Naive thymus-derived CD4-positive, alpha-beta T cell (primary cell): ENCODE data around the gene TPP2. TPM values are rescaled to one million over a fixed set of nuclear protein-coding genes. Genes with fewer than 3 reads are reported as not detected.
A peak's percentile ranks its signal among the peaks of the same experiment; 100 is the strongest.

Source experiments
- ATAC-seq: fragments of 150-1000 bp; cut with Tn5 transposase; 2 replicates; pipeline ENCODE4 v1.10.0; 2021; ENCODE audit warnings: mild to moderate bottlenecking, moderate library complexity
- CTCF ChIA-PET: fragments of 350-600 bp; sonication (Branson Sonifier 250); formaldehyde crosslinking; loops from one replicate; lab custom pipeline; 2021; ENCODE audit warnings: antibody characterized with exemption; lab: Charles Lee
- POLR2A ChIA-PET: fragments of 350-600 bp; sonication (Branson Sonifier 250); formaldehyde crosslinking; loops from one replicate; lab custom pipeline; 2021; ENCODE audit warnings: antibody characterized with exemption, inconsistent platforms; lab: Charles Lee
- DNase-seq, 9 donors: peaks; one replicate each; pipeline versions ENCODE4 v3.0.0 to v3.0.0-alpha.2; 2020 to 2022; ENCODE audit warnings: mixed read lengths in 1 of 9
- H3K27ac ChIP-seq: one replicate; pipeline ENCODE4 v1.7.0; 2013; ENCODE audit warnings: mild to moderate bottlenecking, low read depth, low read length, moderate library complexity
- H3K27me3 ChIP-seq, 2 donors: one replicate each; pipeline ENCODE4 v1.7.0; 2013; ENCODE audit warnings: low read length in 2 of 2, mild to moderate bottlenecking in 2 of 2, moderate library complexity in 2 of 2; ENCODE audit not compliant: control insufficient read depth in 2 of 2, insufficient read depth in 2 of 2
- H3K36me3 ChIP-seq, 3 experiments: 1 replicate in 2 of 3; 2 replicates in 1 of 3; pipeline ENCODE4 v1.7.0; 2013; ENCODE audit warnings: low read length in 3 of 3, mild to moderate bottlenecking in 3 of 3, moderate library complexity in 1 of 3; ENCODE audit not compliant: insufficient read depth in 3 of 3, control insufficient read depth in 2 of 3
- H3K4me1 ChIP-seq, 2 donors: one replicate each; pipeline ENCODE4 v1.7.0; 2013; ENCODE audit warnings: low read length in 2 of 2, mild to moderate bottlenecking in 2 of 2, moderate library complexity in 1 of 2; ENCODE audit not compliant: control insufficient read depth in 2 of 2, insufficient read depth in 2 of 2
- H3K4me3 ChIP-seq: 2 replicates; pipeline ENCODE4 v1.7.0; 2013; ENCODE audit warnings: mild to moderate bottlenecking, low read length
- H3K9me3 ChIP-seq, 3 experiments: 1 replicate in 2 of 3; 2 replicates in 1 of 3; pipeline ENCODE4 v1.7.0; 2013; ENCODE audit warnings: low read length in 3 of 3; ENCODE audit not compliant: control insufficient read depth in 2 of 3
- H3K27ac Mint-ChIP-seq, 9 donors: one replicate each; pipeline ENCODE4 v1.8.0; 2020 to 2022; ENCODE audit warnings: mixed read lengths in 9 of 9, mild to moderate bottlenecking in 8 of 9, moderate library complexity in 5 of 9, inconsistent platforms in 2 of 9
- H3K27me3 Mint-ChIP-seq, 5 donors: one replicate each; pipeline ENCODE4 v1.8.0; 2021 to 2022; ENCODE audit warnings: mixed read lengths in 5 of 5, mild to moderate bottlenecking in 1 of 5
- H3K36me3 Mint-ChIP-seq, 5 donors: one replicate each; pipeline ENCODE4 v1.8.0; 2020 to 2022; ENCODE audit warnings: mixed read lengths in 5 of 5, mild to moderate bottlenecking in 3 of 5, inconsistent platforms in 1 of 5
- H3K4me1 Mint-ChIP-seq, 7 donors: one replicate each; pipeline ENCODE4 v1.8.0; 2020 to 2022; ENCODE audit warnings: mixed read lengths in 7 of 7, mild to moderate bottlenecking in 3 of 7, inconsistent platforms in 1 of 7
- H3K4me3 Mint-ChIP-seq, 10 donors: one replicate each; pipeline ENCODE4 v1.8.0; 2020 to 2022; ENCODE audit warnings: mild to moderate bottlenecking in 10 of 10, mixed read lengths in 10 of 10, moderate library complexity in 6 of 10, inconsistent platforms in 2 of 10
- H3K9me3 Mint-ChIP-seq, 11 donors: one replicate each; pipeline ENCODE4 v1.8.0; 2020 to 2022; ENCODE audit warnings: mixed read lengths in 11 of 11, mild to moderate bottlenecking in 4 of 11, inconsistent platforms in 1 of 11, moderate library complexity in 1 of 11
- intact Hi-C, 2 donors: fragments of 100-400 bp; cut with micrococcal nuclease; formaldehyde crosslinking; loops; one replicate each; pipeline ENCODE4 v1.15.1; 2023
- polyA plus RNA-seq, 2 donors: library from polyadenylated mRNA; unstranded; fragments of 300-500 nt; fragmentation: Illumina TruSeq; gene quantifications; one replicate each; pipeline ENCODE4 v1.2.3, GENCODE V29; 2021
- total RNA-seq, 6 experiments: library from RNA in 5 of 6; stranded (reverse) in 5 of 6; gene quantifications; 1 replicate in 5 of 6; 2 replicates in 1 of 6; pipeline ENCODE4 v1.2.3 and lab custom pipeline; 2021 to 2026

Gene TPP2
- total and polyA plus RNA-seq, 7 experiments from 2014 or later = 49.4 to 158 (median 112) TPM

- Mint-ChIP-seq H3K27ac (no peak overlapping the region), H3K27me3 (peaks cover 14 to 41% (median 29%) of the 10 kb centered on the region in 5 donors), H3K36me3 (peaks cover 0 to 5% (median 0%) of the 10 kb centered on the region in 5 donors), H3K4me3 (no peak overlapping the region), H3K9me3 (peaks cover 0 to 3% (median 1%) of the 10 kb centered on the region in 11 donors), H3K4me1 (peaks cover 0 to 5% (median 2%) of the 10 kb centered on the region in 7 donors)
- no peaks in the 10 kb centered on the region for H3K4me1 ChIP-seq
- ATAC-seq (no peak), DNase-seq (no peak)
- H3K36me3 ChIP-seq = no peaks in the 10 kb centered on the region
- CTCF ChIA-PET = no interaction called here
- intact Hi-C loops = no loop called here
- H3K27ac ChIP-seq = no peak overlapping the region
- POLR2A ChIA-PET = no interaction called here
- H3K27me3 ChIP-seq = no peaks in the 10 kb centered on the region
- H3K4me3 ChIP-seq = no peak overlapping the region
- H3K9me3 ChIP-seq = no peaks in the 10 kb centered on the region
Measured at GRCh38 chr13:102693250-102693649, 96.5 kb downstream of the TPP2 start.

GRCh38 chr13:102693776-102694175 lies 97.0 kb downstream of the TPP2 start:
- Histone ChIP-seq H3K36me3 (no peaks in the 10 kb centered on the region), H3K9me3 (no peaks in the 10 kb centered on the region), H3K27ac (no peak overlapping the region), H3K27me3 (no peaks in the 10 kb centered on the region), H3K4me1 (no peaks in the 10 kb centered on the region), H3K4me3 (no peak overlapping the region)
- Mint-ChIP-seq H3K4me3 (no peak overlapping the region), H3K4me1 (peaks cover 0 to 3% (median 0%) of the 10 kb centered on the region in 7 donors), H3K27me3 (peaks cover 14 to 41% (median 32%) of the 10 kb centered on the region in 5 donors), H3K36me3 (peaks cover 0 to 5% (median 0%) of the 10 kb centered on the region in 5 donors), H3K9me3 (peaks cover 2 to 9% (median 5%) of the 10 kb centered on the region in 11 donors), H3K27ac (no peak overlapping the region)
- intact Hi-C loops = no loop called here
- ChIA-PET CTCF (no interaction called here), POLR2A (no interaction called here)
- ATAC-seq (no peak), DNase-seq (no peak)

GRCh38 chr13:102694937-102695336 lies 98.2 kb downstream of the TPP2 start, which contains the start of gene METTL21C:
Gene METTL21C (minus strand): TSS chr13:102695044. CDS start chr13:102694498, 546 bp downstream.
- H3K4me1 Mint-ChIP-seq = peaks cover 0 to 1% (median 0%) of the 10 kb centered on the region in 7 donors
- Histone ChIP-seq H3K4me3 (no peak within 1 kb of the TSS), H3K36me3 (no peaks in the 10 kb centered on the region), H3K27ac (no peak within 1 kb of the TSS), H3K4me1 (no peaks in the 10 kb centered on the region), H3K9me3 (no peaks in the 10 kb centered on the region), H3K27me3 (no peaks in the 10 kb centered on the region)
- ATAC-seq = no peak
- peaks cover 14 to 41% (median 32%) of the 10 kb centered on the region in 5 donors for H3K27me3 Mint-ChIP-seq
- intact Hi-C loops = no loop called here
- no peak within 1 kb of the TSS for H3K4me3 Mint-ChIP-seq
- ChIA-PET CTCF (no interaction called here), POLR2A (no interaction called here)
- peaks cover 2 to 15% (median 7%) of the 10 kb centered on the region in 11 donors for H3K9me3 Mint-ChIP-seq
- peaks cover 0 to 5% (median 0%) of the 10 kb centered on the region in 5 donors for H3K36me3 Mint-ChIP-seq
- no peak for DNase-seq
- H3K27ac Mint-ChIP-seq = no peak within 1 kb of the TSS

GRCh38 chr13:102696465-102696864 lies 99.7 kb downstream of the TPP2 start:
- no peak for DNase-seq
- Mint-ChIP-seq H3K27me3 (peaks cover 14 to 41% (median 32%) of the 10 kb centered on the region in 5 donors), H3K4me3 (no peak overlapping the region), H3K27ac (no peak overlapping the region), H3K36me3 (peaks cover 0 to 5% (median 0%) of the 10 kb centered on the region in 5 donors), H3K9me3 (peaks cover 2 to 15% (median 7%) of the 10 kb centered on the region in 11 donors), H3K4me1 (peaks cover 0 to 1% (median 0%) of the 10 kb centered on the region in 7 donors)
- Histone ChIP-seq H3K27ac (no peak overlapping the region), H3K9me3 (no peaks in the 10 kb centered on the region), H3K36me3 (no peaks in the 10 kb centered on the region), H3K4me1 (no peaks in the 10 kb centered on the region), H3K4me3 (no peak overlapping the region), H3K27me3 (no peaks in the 10 kb centered on the region)
- ChIA-PET CTCF (no interaction called here), POLR2A (no interaction called here)
- intact Hi-C loops = no loop called here
- ATAC-seq = no peak

GRCh38 chr13:102697264-102697663 lies 100.5 kb downstream of the TPP2 start:
- H3K9me3 ChIP-seq = no peaks in the 10 kb centered on the region
- H3K27ac ChIP-seq = no peak overlapping the region
- H3K27me3 ChIP-seq = no peaks in the 10 kb centered on the region
- H3K4me3 ChIP-seq = no peak overlapping the region
- H3K4me3 Mint-ChIP-seq = peak overlapping the region in 1 of 10 donors; percentile 31
- no peaks in the 10 kb centered on the region for H3K36me3 ChIP-seq
- H3K36me3 Mint-ChIP-seq = peaks cover 0 to 5% (median 0%) of the 10 kb centered on the region in 5 donors
- no peak for ATAC-seq
- no peaks in the 10 kb centered on the region for H3K4me1 ChIP-seq
- DNase-seq = no peak
- peaks cover 2 to 15% (median 7%) of the 10 kb centered on the region in 11 donors for H3K9me3 Mint-ChIP-seq
- peaks cover 0 to 1% (median 0%) of the 10 kb centered on the region in 7 donors for H3K4me1 Mint-ChIP-seq
- H3K27me3 Mint-ChIP-seq = peaks cover 14 to 35% (median 30%) of the 10 kb centered on the region in 5 donors
- ChIA-PET POLR2A (no interaction called here), CTCF (no interaction called here)
- H3K27ac Mint-ChIP-seq = peak overlapping the region in 1 of 9 donors; percentile 7
- intact Hi-C loops = no loop called here

GRCh38 chr13:102697929-102698648 lies 101.3 kb downstream of the TPP2 start:
- intact Hi-C loops = no loop called here
- H3K36me3 ChIP-seq = no peaks in the 10 kb centered on the region
- no peaks in the 10 kb centered on the region for H3K9me3 ChIP-seq
- Mint-ChIP-seq H3K9me3 (peaks cover 2 to 15% (median 7%) of the 10 kb centered on the region in 11 donors), H3K36me3 (peaks cover 0 to 5% (median 0%) of the 10 kb centered on the region in 5 donors), H3K27ac (no peak overlapping the region), H3K4me3 (no peak overlapping the region), H3K4me1 (peaks cover 0 to 1% (median 0%) of the 10 kb centered on the region in 7 donors), H3K27me3 (peaks cover 14 to 32% (median 26%) of the 10 kb centered on the region in 5 donors)
- POLR2A ChIA-PET = no interaction called here
- no peaks in the 10 kb centered on the region for H3K27me3 ChIP-seq
- ATAC-seq (peak; percentile 32), DNase-seq (no peak)
- no peak overlapping the region for H3K4me3 ChIP-seq
- CTCF ChIA-PET = no interaction called here
- H3K27ac ChIP-seq = no peak overlapping the region
- H3K4me1 ChIP-seq = no peaks in the 10 kb centered on the region
